Measurements from ENCODE around the gene ZNF438.
A peak's percentile ranks its signal among the peaks of the same experiment; 100 is the strongest.
"Not testable (repeated sequence)": the region's sequence is repeated elsewhere in the genome, so short reads cannot be mapped to it uniquely, and the experiment has no call there.

Gene ZNF438

GRCh38 chr10:30974773-30975415 is 56.8 kb downstream of the ZNF438 start:
- FAIRE-seq (no peak), DNase-seq (ENCODE audit: insufficient read length, low spot score) (no peak)
- no peak for TF ChIP-seq POLR2A (IDR thresholded peaks at IDR 0.05; ENCODE audit: low read depth, low read length)

- DNase-seq (ENCODE audit: insufficient read length, low spot score) (no peak), FAIRE-seq (peak; percentile 53)
- TF ChIP-seq POLR2A (IDR thresholded peaks at IDR 0.05; ENCODE audit: low read depth, low read length), result no peak
These were observed 57.3 kb downstream of the ZNF438 start for GRCh38 chr10:30974355-30974754.

GRCh38 chr10:30973737-30974136 is 57.9 kb downstream of the ZNF438 start:
- no peak for FAIRE-seq
- DNase-seq (ENCODE audit: insufficient read length, low spot score), result no peak
- TF ChIP-seq POLR2A (IDR thresholded peaks at IDR 0.05; ENCODE audit: low read depth, low read length), result no peak

GRCh38 chr10:30970760-30971460 is 60.8 kb downstream of the ZNF438 start:
- FAIRE-seq (no peak), DNase-seq (ENCODE audit: insufficient read length, low spot score) (no peak)
- TF ChIP-seq POLR2A (IDR thresholded peaks at IDR 0.05; ENCODE audit: low read depth, low read length), result no peak

GRCh38 chr10:30968711-30969110 is 63.0 kb downstream of the ZNF438 start:
- DNase-seq (ENCODE audit: insufficient read length, low spot score), result no peak
- no peak for TF ChIP-seq POLR2A (IDR thresholded peaks at IDR 0.05; ENCODE audit: low read depth, low read length)
- no peak for FAIRE-seq

GRCh38 chr10:30967650-30968410 is 63.8 kb downstream of the ZNF438 start:
- no peak for TF ChIP-seq POLR2A (IDR thresholded peaks at IDR 0.05; ENCODE audit: low read depth, low read length)
- DNase-seq (ENCODE audit: insufficient read length, low spot score), result no peak
- peak; percentile 41 for FAIRE-seq

GRCh38 chr10:30963992-30964930 is 67.4 kb downstream of the ZNF438 start:
- FAIRE-seq (peak; percentile 38), DNase-seq (ENCODE audit: insufficient read length, low spot score) (no peak)
- no peak for TF ChIP-seq POLR2A (IDR thresholded peaks at IDR 0.05; ENCODE audit: low read depth, low read length)

- FAIRE-seq (no peak), DNase-seq (ENCODE audit: insufficient read length, low spot score) (no peak)
- no peak for TF ChIP-seq POLR2A (IDR thresholded peaks at IDR 0.05; ENCODE audit: low read depth, low read length)
These were observed 69.1 kb downstream of the ZNF438 start for GRCh38 chr10:30962522-30962921.

- TF ChIP-seq POLR2A (IDR thresholded peaks at IDR 0.05; ENCODE audit: low read depth, low read length), result no peak
- FAIRE-seq (no peak), DNase-seq (ENCODE audit: insufficient read length, low spot score) (no peak)
These were observed 71.8 kb downstream of the ZNF438 start for GRCh38 chr10:30959836-30960210.

GRCh38 chr10:30949218-30949617 is 82.4 kb downstream of the ZNF438 start:
- FAIRE-seq, result not testable (repeated sequence)

GRCh38 chr10:30944005-30944404 is 87.7 kb downstream of the ZNF438 start:
- no peak for FAIRE-seq
- no peak for TF ChIP-seq POLR2A (IDR thresholded peaks at IDR 0.05; ENCODE audit: low read depth, low read length)
- DNase-seq (ENCODE audit: insufficient read length, low spot score), result no peak

More at GRCh38 chr10:30949218-30949617, 82.4 kb downstream of the ZNF438 start:
- not testable (repeated sequence) for DNase-seq (ENCODE audit: insufficient read length, low spot score)

GRCh38 chr10:30943451-30943850 is 88.2 kb downstream of the ZNF438 start:
- FAIRE-seq (no peak), DNase-seq (ENCODE audit: insufficient read length, low spot score) (no peak)
- TF ChIP-seq POLR2A (IDR thresholded peaks at IDR 0.05; ENCODE audit: low read depth, low read length), result no peak

GRCh38 chr10:30940256-30940655 is 91.4 kb downstream of the ZNF438 start:
- FAIRE-seq (no peak), DNase-seq (ENCODE audit: insufficient read length, low spot score) (no peak)
- no peak for TF ChIP-seq POLR2A (IDR thresholded peaks at IDR 0.05; ENCODE audit: low read depth, low read length)
